Gastrocnemius medialis (tissue), 4 donors: ENCODE results near the gene TRAPPC3.

ENCODE experiments used
- CTCF ChIP-seq, 5 experiments: fragments of 450-650 bp in 3 of 5; fragments of 200-600 bp in 2 of 5; sonication (generic) in 2 of 5; IDR thresholded peaks in 4 of 5; conservative IDR thresholded peaks in 1 of 5; 1 replicate in 4 of 5; 2 replicates in 1 of 5; pipeline ENCODE4 v1.5.1; 2016 to 2019; ENCODE audit warnings: antibody characterized with exemption in 5 of 5, mild to moderate bottlenecking in 3 of 5, moderate library complexity in 3 of 5
- POLR2A ChIP-seq, 2 donors: fragments of 450-650 bp; IDR thresholded peaks; one replicate each; pipeline ENCODE4 v1.6.1; 2017; ENCODE audit warnings: antibody characterized with exemption in 2 of 2, mild to moderate bottlenecking in 2 of 2, moderate library complexity in 2 of 2

DNA sequence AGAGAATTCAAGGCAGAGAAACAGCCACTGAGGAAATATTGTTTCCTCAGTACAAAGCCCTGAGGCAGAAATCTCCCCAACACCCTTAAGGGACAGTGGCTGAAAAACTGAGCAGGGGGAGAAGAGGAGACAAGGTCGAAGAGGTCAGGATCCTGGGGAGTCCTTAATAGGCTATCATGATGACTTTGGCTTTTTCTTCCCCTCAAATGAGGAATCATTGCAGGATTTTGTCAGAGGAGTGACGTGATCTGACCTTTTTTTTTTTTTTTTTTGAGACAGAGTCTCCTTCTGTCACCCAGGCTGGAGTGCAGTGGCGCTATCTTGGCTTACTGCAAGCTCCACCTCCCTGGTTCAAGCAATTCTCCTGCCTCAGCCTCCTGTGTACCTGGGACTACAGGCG is 16.9 kb upstream of the TRAPPC3 start:
- no peak for TF ChIP-seq CTCF (IDR thresholded peaks at IDR 0.05 in 4 of 5, conservative IDR thresholded peaks at IDR 0.05 in 1 of 5)
- TF ChIP-seq POLR2A (IDR thresholded peaks at IDR 0.05) = no peak
